WTC11 (cell line): ENCODE data around the gene ETS1.

Experiments used
- E2F1 ChIP-seq: sonication (generic); formaldehyde crosslinking; IDR thresholded peaks from 2 replicates; pipeline ENCODE4 v1.8.0; 2022; ENCODE audit warnings: mild to moderate bottlenecking, missing genetic modification reagents
- ELF4 ChIP-seq: sonication (generic); formaldehyde crosslinking; IDR thresholded peaks from 2 replicates; pipeline ENCODE4 v1.8.1; 2022; ENCODE audit warnings: low read depth, mild to moderate bottlenecking, moderate library complexity, missing genetic modification reagents
- ETV6 ChIP-seq: sonication (generic); formaldehyde crosslinking; IDR thresholded peaks from 2 replicates; pipeline ENCODE4 v1.8.1; 2022; ENCODE audit warnings: mild to moderate bottlenecking, missing genetic modification reagents
- IRF1 ChIP-seq: sonication (generic); formaldehyde crosslinking; IDR thresholded peaks from 2 replicates; pipeline ENCODE4 v1.8.0; 2023; ENCODE audit warnings: missing genetic modification reagents
- JUN ChIP-seq: sonication (generic); formaldehyde crosslinking; IDR thresholded peaks from 2 replicates; pipeline ENCODE4 v1.8.0; 2023; ENCODE audit warnings: mild to moderate bottlenecking, missing genetic modification reagents
- MXD4 ChIP-seq: fragments of 250-450 bp; sonication (Bioruptor Pico); IDR thresholded peaks from 2 replicates; pipeline ENCODE4 v1.8.0; 2021; ENCODE audit warnings: mild to moderate bottlenecking, moderate library complexity, borderline replicate concordance
- OVOL2 ChIP-seq: fragments of 250-450 bp; sonication (Bioruptor Pico); IDR thresholded peaks from 2 replicates; pipeline ENCODE4 v1.9.0; 2021; ENCODE audit warnings: mild to moderate bottlenecking, borderline replicate concordance
- RELA ChIP-seq: sonication (generic); formaldehyde crosslinking; IDR thresholded peaks from 2 replicates; pipeline ENCODE4 v1.8.1; 2022; ENCODE audit warnings: missing genetic modification reagents, mild to moderate bottlenecking, borderline replicate concordance
- SP1 ChIP-seq: sonication (generic); formaldehyde crosslinking; conservative IDR thresholded peaks from 2 replicates; pipeline ENCODE4 v1.8.1; 2022; ENCODE audit warnings: missing genetic modification reagents
- ZBTB21 ChIP-seq: sonication (generic); formaldehyde crosslinking; IDR thresholded peaks from 2 replicates; pipeline ENCODE4 v1.8.1; 2023; ENCODE audit warnings: mild to moderate bottlenecking, missing genetic modification reagents, borderline replicate concordance
- TF ChIP-seq, protein P1 (sequence below): fragments of 200-600 bp; IDR thresholded peaks from 2 replicates; pipeline ENCODE4 v1.8.0; 2022; ENCODE audit warnings: antibody characterized with exemption
- TF ChIP-seq, protein P2 (sequence below): fragments of 250-450 bp; sonication (Bioruptor Pico); IDR thresholded peaks from 2 replicates; pipeline ENCODE4 v1.9.0; 2021; ENCODE audit warnings: mild to moderate bottlenecking
- TF ChIP-seq, protein P3 (sequence below): sonication (generic); formaldehyde crosslinking; IDR thresholded peaks from 2 replicates; pipeline ENCODE4 v1.8.0; 2022; ENCODE audit warnings: mild to moderate bottlenecking, missing genetic modification reagents

DNA sequence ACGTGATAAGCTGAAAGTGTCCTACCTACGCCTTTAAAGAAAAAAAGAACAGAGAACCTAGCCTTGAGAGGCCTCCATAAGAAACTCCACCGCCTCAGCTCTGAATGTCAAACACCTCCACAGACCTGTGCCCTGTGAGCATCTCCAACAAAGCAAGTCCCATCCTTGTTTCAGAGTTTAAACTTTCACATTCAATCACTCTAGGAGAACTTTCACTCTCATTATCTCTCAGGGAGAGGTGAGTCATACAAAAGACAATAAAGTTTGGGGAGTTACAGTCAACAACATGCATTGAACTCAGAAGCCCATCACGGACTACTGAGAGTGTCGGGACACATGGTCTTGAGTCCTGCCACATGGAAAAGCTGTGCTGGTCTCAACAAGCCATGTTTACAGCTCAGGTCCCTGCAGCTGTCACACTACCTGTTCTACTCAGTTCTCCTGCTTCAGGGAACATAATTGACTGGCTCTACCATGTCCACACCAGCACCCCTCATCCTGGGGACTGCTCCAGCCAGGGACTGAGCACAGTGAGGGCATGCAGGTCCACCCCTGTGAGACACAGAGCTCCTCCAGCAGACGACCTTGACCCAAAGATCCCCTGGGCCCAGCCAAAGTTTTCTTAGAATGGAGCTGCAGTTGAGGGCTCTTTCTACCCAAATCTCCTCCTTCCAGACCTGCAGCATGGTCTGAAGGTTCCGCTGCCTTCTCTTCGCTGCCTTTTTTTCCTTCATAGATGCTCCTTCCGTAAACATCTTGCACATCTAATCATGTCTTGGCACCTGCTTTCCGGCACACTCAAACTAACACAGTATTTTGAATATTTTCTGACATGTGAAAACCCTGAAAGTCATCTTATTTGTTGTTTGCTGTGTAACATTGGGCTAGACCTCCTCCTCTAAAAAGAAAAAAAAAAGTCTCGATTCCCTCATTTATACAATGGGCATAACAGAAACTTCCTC lies 114.9 kb downstream of the ETS1 start:
- TF ChIP-seq, protein P1, sequence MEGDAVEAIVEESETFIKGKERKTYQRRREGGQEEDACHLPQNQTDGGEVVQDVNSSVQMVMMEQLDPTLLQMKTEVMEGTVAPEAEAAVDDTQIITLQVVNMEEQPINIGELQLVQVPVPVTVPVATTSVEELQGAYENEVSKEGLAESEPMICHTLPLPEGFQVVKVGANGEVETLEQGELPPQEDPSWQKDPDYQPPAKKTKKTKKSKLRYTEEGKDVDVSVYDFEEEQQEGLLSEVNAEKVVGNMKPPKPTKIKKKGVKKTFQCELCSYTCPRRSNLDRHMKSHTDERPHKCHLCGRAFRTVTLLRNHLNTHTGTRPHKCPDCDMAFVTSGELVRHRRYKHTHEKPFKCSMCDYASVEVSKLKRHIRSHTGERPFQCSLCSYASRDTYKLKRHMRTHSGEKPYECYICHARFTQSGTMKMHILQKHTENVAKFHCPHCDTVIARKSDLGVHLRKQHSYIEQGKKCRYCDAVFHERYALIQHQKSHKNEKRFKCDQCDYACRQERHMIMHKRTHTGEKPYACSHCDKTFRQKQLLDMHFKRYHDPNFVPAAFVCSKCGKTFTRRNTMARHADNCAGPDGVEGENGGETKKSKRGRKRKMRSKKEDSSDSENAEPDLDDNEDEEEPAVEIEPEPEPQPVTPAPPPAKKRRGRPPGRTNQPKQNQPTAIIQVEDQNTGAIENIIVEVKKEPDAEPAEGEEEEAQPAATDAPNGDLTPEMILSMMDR: no peak
- TF ChIP-seq JUN (CRISPR knock-in tag) (no peak), SP1 (CRISPR knock-in tag) (no peak), ETV6 (CRISPR knock-in tag) (no peak), ELF4 (no peak), ZBTB21 (CRISPR knock-in tag) (no peak), RELA (CRISPR knock-in tag) (no peak), IRF1 (CRISPR knock-in tag) (no peak), MXD4 (CRISPR knock-in tag) (no peak), E2F1 (CRISPR knock-in tag) (no peak), OVOL2 (CRISPR knock-in tag) (no peak)
- TF ChIP-seq, protein P2, sequence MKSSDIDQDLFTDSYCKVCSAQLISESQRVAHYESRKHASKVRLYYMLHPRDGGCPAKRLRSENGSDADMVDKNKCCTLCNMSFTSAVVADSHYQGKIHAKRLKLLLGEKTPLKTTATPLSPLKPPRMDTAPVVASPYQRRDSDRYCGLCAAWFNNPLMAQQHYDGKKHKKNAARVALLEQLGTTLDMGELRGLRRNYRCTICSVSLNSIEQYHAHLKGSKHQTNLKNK (CRISPR knock-in tag): no peak
- TF ChIP-seq, protein P3, sequence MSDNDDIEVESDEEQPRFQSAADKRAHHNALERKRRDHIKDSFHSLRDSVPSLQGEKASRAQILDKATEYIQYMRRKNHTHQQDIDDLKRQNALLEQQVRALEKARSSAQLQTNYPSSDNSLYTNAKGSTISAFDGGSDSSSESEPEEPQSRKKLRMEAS (CRISPR knock-in tag): no peak
